ENCODE data around the gene FILIP1. TPM values are rescaled to one million over a fixed set of nuclear protein-coding genes. Genes with fewer than 3 reads are reported as not detected.
A peak's percentile ranks its signal among the peaks of the same experiment; 100 is the strongest.

The FILIP1 gene
- total and polyA plus RNA-seq, 10 of the 15 experiments (the other 5 are each of a cell fraction or from before 2014, with no cell fraction given) = 0.23 to 2.0 (median 0.44) TPM

DNA sequence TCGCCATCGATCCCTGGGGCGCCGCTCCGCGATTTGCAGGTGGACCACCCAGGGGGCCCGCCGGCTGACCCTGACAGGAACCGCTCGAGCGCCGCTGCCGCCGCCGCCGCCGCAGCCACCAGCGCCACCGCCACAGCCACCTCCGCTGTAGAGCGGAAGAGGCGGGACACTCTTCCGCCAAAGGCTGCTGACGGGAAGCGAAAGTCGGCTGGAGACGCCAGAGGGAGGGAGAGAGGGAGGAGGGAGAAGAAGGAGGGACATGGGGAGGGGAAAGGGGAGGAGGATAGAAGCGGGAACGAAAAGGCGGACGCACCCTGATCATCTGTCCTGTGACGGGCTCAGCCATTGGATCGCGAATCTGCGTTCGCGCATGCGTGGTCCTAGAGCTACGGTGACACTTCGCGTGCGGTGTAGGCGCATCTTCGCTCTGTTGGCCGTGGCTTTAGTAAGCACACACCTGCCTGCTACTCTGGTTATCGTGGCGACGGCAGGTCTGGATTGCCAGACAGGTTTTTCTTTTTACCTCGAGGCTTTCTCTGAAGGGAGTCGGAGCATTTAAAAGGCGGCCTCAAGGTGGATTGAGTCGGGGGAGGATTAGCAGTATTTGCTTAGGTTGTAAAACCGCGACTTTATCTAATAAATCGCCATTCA lies 208.8 kb downstream of the FILIP1 start, which contains the start of gene TMEM30A (continued):
- TF ChIP-seq PRDM15 (CRISPR knock-in tag; IDR thresholded peaks at IDR 0.05) (no peak), KLF5 (IDR thresholded peaks at IDR 0.05; ENCODE audit: partially characterized antibody) (peak; percentile 50), RUNX3 (IDR thresholded peaks at IDR 0.05; ENCODE audit: low read length) (peak; percentile 71), CHD4 (IDR thresholded peaks at IDR 0.05) (no peak), CBFB (IDR thresholded peaks at IDR 0.05; ENCODE audit: low read depth) (peak; percentile 78), DPF2 (IDR thresholded peaks at IDR 0.05) (peak; percentile 67; the same call in 1 of the 2 replicates), CREB1 (IDR thresholded peaks at IDR 0.05; ENCODE audit: low read depth) (peak; percentile 54; the same call in 1 of the 2 replicates), RCOR1 (conservative IDR thresholded peaks at IDR 0.05; ENCODE audit: low read depth, low read length) (peak; percentile 60; the same call in 1 of the 2 replicates), ZNF622 (IDR thresholded peaks at IDR 0.05) (no peak), FOXK2 (IDR thresholded peaks at IDR 0.05) (no peak), IKZF2 (IDR thresholded peaks at IDR 0.05) (peak; percentile 100), EP300 (IDR thresholded peaks at IDR 0.05; ENCODE audit: borderline replicate concordance in 1 of 2, control insufficient read depth in 1 of 2, low read depth in 2 of 2, low read length in 2 of 2) (peak in 1 of 2 experiments; percentile 71; a peak in 1 of 4 replicates), ETV6 (conservative IDR thresholded peaks at IDR 0.05 in 1 of 2, IDR thresholded peaks at IDR 0.05 in 1 of 2; ENCODE audit: borderline replicate concordance in 1 of 2, low read depth in 1 of 2) (peak in 1 of 2 experiments; percentile 84; a peak in 2 of 4 replicates), TCF7 (IDR thresholded peaks at IDR 0.05; ENCODE audit: borderline replicate concordance) (no peak), RAD51 (IDR thresholded peaks at IDR 0.05) (peak; percentile 89), HCFC1 (IDR thresholded peaks at IDR 0.05; ENCODE audit: low read length) (0 out of 2 replicates have a peak, but pooled peaks have one; percentile 15), ZSCAN29 (IDR thresholded peaks at IDR 0.05) (no peak; the same call in 1 of the 2 replicates), RBBP5 (conservative IDR thresholded peaks at IDR 0.05) (no peak), EZH2 (IDR thresholded peaks at IDR 0.05; ENCODE audit: borderline replicate concordance, control insufficient read depth, low read depth, low read length) (no peak), BHLHE40 (IDR thresholded peaks at IDR 0.05; ENCODE audit: borderline replicate concordance in 1 of 2, low read depth in 2 of 2, low read length in 1 of 2) (peak; percentile 15 to 76; a peak in 1 of 4 replicates)
- TF ChIP-seq, protein P1, sequence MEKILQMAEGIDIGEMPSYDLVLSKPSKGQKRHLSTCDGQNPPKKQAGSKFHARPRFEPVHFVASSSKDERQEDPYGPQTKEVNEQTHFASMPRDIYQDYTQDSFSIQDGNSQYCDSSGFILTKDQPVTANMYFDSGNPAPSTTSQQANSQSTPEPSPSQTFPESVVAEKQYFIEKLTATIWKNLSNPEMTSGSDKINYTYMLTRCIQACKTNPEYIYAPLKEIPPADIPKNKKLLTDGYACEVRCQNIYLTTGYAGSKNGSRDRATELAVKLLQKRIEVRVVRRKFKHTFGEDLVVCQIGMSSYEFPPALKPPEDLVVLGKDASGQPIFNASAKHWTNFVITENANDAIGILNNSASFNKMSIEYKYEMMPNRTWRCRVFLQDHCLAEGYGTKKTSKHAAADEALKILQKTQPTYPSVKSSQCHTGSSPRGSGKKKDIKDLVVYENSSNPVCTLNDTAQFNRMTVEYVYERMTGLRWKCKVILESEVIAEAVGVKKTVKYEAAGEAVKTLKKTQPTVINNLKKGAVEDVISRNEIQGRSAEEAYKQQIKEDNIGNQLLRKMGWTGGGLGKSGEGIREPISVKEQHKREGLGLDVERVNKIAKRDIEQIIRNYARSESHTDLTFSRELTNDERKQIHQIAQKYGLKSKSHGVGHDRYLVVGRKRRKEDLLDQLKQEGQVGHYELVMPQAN (conservative IDR thresholded peaks at IDR 0.05) = no peak; the same call in none of the 2 replicates
- TF ChIP-seq, protein P2, sequence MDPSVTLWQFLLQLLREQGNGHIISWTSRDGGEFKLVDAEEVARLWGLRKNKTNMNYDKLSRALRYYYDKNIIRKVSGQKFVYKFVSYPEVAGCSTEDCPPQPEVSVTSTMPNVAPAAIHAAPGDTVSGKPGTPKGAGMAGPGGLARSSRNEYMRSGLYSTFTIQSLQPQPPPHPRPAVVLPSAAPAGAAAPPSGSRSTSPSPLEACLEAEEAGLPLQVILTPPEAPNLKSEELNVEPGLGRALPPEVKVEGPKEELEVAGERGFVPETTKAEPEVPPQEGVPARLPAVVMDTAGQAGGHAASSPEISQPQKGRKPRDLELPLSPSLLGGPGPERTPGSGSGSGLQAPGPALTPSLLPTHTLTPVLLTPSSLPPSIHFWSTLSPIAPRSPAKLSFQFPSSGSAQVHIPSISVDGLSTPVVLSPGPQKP (IDR thresholded peaks at IDR 0.05; ENCODE audit: low read depth, low read length) = no peak; the same call in 1 of the 2 replicates

All from GM12878 (cell line).